GM23338 (cell line): ENCODE data around the gene HOMER1. TPM values are rescaled to one million over a fixed set of nuclear protein-coding genes. Genes with fewer than 3 reads are reported as not detected.

ENCODE experiments used
- ATAC-seq: fragments of 200-7000 bp; cut with Tn5 transposase; 3 replicates; pipeline ENCODE4 v1.9.1; 2020
- DNase-seq: peaks from one replicate; pipeline ENCODE4 v3.0.0-alpha.2; 2015; ENCODE audit warnings: low spot score
- H2AFZ ChIP-seq: fragments of 200-600 bp; sonication (generic); 2 replicates; pipeline ENCODE4 v1.8.0; 2016; ENCODE audit warnings: antibody characterized with exemption, mild to moderate bottlenecking, moderate library complexity
- H3F3A ChIP-seq: fragments of 200-600 bp; sonication (generic); replicated peaks from 2 replicates; pipeline ENCODE4 v1.8.0; 2017; ENCODE audit warnings: antibody characterized with exemption, mixed run types, low read depth
- H3K27ac ChIP-seq: fragments of 200-600 bp; sonication (generic); 2 replicates; pipeline ENCODE4 v1.6.1; 2016; ENCODE audit warnings: low read depth
- H3K27me3 ChIP-seq: fragments of 200-600 bp; sonication (generic); 2 replicates; pipeline ENCODE4 v1.8.0; 2016; ENCODE audit warnings: mild to moderate bottlenecking, mixed run types, moderate library complexity; ENCODE audit not compliant: insufficient read depth
- H3K36me3 ChIP-seq: fragments of 200-600 bp; sonication (generic); 2 replicates; pipeline ENCODE4 v1.8.0; 2016; ENCODE audit warnings: mild to moderate bottlenecking; ENCODE audit not compliant: insufficient read depth
- H3K4me1 ChIP-seq: fragments of 200-600 bp; sonication (generic); 2 replicates; pipeline ENCODE4 v1.8.0; 2016; ENCODE audit warnings: mild to moderate bottlenecking, moderate library complexity; ENCODE audit not compliant: insufficient read depth
- H3K4me2 ChIP-seq: fragments of 200-600 bp; sonication (generic); 2 replicates; pipeline ENCODE4 v1.7.1; 2017; ENCODE audit warnings: mixed run types
- H3K4me3 ChIP-seq: fragments of 200-600 bp; sonication (generic); 2 replicates; pipeline ENCODE4 v1.6.1; 2016; ENCODE audit warnings: mixed run types
- H3K79me2 ChIP-seq: fragments of 200-600 bp; sonication (generic); replicated peaks from 2 replicates; pipeline ENCODE4 v1.8.0; 2017; ENCODE audit warnings: mild to moderate bottlenecking; ENCODE audit not compliant: insufficient read depth
- H3K9me2 ChIP-seq: fragments of 200-600 bp; sonication (generic); 2 replicates; pipeline ENCODE4 v1.8.0; 2017; ENCODE audit not compliant: insufficient read depth
- H4K20me1 ChIP-seq: fragments of 200-600 bp; sonication (generic); replicated peaks from 2 replicates; pipeline ENCODE4 v1.8.0; 2017; ENCODE audit warnings: mild to moderate bottlenecking; ENCODE audit not compliant: insufficient read depth
- H3K27ac Mint-ChIP-seq: 2 replicates; pipeline ENCODE4 v1.8.0; 2020; ENCODE audit warnings: inconsistent platforms, mild to moderate bottlenecking, moderate library complexity, mixed read lengths
- H3K27me3 Mint-ChIP-seq: 3 replicates; pipeline ENCODE4 v1.8.0; 2022; ENCODE audit warnings: low read depth, mild to moderate bottlenecking, moderate library complexity, mixed read lengths, inconsistent platforms; ENCODE audit not compliant: insufficient read depth, poor library complexity
- H3K36me3 Mint-ChIP-seq: 3 replicates; pipeline ENCODE4 v1.8.0; 2021; ENCODE audit warnings: low read depth, mild to moderate bottlenecking, inconsistent platforms, moderate library complexity, mixed read lengths
- H3K4me1 Mint-ChIP-seq: 3 replicates; pipeline ENCODE4 v1.8.0; 2020; ENCODE audit warnings: mild to moderate bottlenecking, inconsistent platforms, mixed read lengths
- H3K4me3 Mint-ChIP-seq: 3 replicates; pipeline ENCODE4 v1.8.0; 2021; ENCODE audit warnings: moderate library complexity, mild to moderate bottlenecking, inconsistent platforms, mixed read lengths
- H3K9me3 Mint-ChIP-seq: 3 replicates; pipeline ENCODE4 v1.8.0; 2020; ENCODE audit warnings: moderate library complexity, mild to moderate bottlenecking, inconsistent platforms, mixed read lengths
- CREB1 ChIP-seq: fragments of 250-450 bp; sonication (Bioruptor Pico); IDR thresholded peaks from 2 replicates; pipeline ENCODE4 v1.5.0; 2020; ENCODE audit warnings: low read depth, mild to moderate bottlenecking, moderate library complexity
- JUNB ChIP-seq: IDR thresholded peaks from one replicate; pipeline ENCODE4 v1.6.1; 2016; ENCODE audit warnings: antibody characterized with exemption; ENCODE audit not compliant: unreplicated experiment
- NANOG ChIP-seq: IDR thresholded peaks from 2 replicates; pipeline ENCODE4 v1.6.1; 2016; ENCODE audit warnings: antibody characterized with exemption, borderline replicate concordance
- POLR2AphosphoS5 ChIP-seq: IDR thresholded peaks from 2 replicates; pipeline ENCODE4 v1.6.1; 2016; ENCODE audit warnings: antibody characterized with exemption, low read depth
- STAT1 ChIP-seq: IDR thresholded peaks from one replicate; pipeline ENCODE4 v1.6.1; 2016; ENCODE audit warnings: antibody characterized with exemption; ENCODE audit not compliant: unreplicated experiment
- ZNF114 ChIP-seq: fragments of 250-450 bp; sonication (Bioruptor Pico); IDR thresholded peaks from 2 replicates; pipeline ENCODE4 v1.5.0; 2020; ENCODE audit warnings: mild to moderate bottlenecking, moderate library complexity
- polyA plus RNA-seq: library from polyadenylated mRNA; unstranded; fragments of >200 nt; fragmentation: Nextera tagmentation; extraction: Ambion mirVana; gene quantifications from 2 replicates; pipeline ENCODE4 v1.2.1, GENCODE V29; 2016
- total RNA-seq: library from RNA; depleted of rRNA; stranded (reverse); fragments of >200 nt; shearing (Covaris generic); gene quantifications from 2 replicates; pipeline ENCODE4 v1.2.3, GENCODE V29; 2014
- TF ChIP-seq, protein P1 (sequence below): IDR thresholded peaks from one replicate; pipeline ENCODE4 v1.6.1; 2018; ENCODE audit warnings: antibody characterized with exemption; ENCODE audit not compliant: unreplicated experiment
- TF ChIP-seq, protein P2 (sequence below), 2 experiments: fragments of 200-600 bp in 1 of 2; sonication (generic) in 1 of 2; conservative IDR thresholded peaks; 2 replicates each; pipeline versions ENCODE4 v1.5.1 to v1.6.1; 2016 to 2017; ENCODE audit warnings: antibody characterized with exemption in 2 of 2, low read depth in 2 of 2, mild to moderate bottlenecking in 2 of 2, moderate library complexity in 1 of 2
- TF ChIP-seq, protein P3 (sequence below): IDR thresholded peaks from 2 replicates; pipeline ENCODE4 v1.6.1; 2016; ENCODE audit warnings: antibody characterized with exemption

The HOMER1 gene
- total and polyA plus RNA-seq, 2 experiments from 2014 or later: 45.1 to 80.3 TPM

DNA sequence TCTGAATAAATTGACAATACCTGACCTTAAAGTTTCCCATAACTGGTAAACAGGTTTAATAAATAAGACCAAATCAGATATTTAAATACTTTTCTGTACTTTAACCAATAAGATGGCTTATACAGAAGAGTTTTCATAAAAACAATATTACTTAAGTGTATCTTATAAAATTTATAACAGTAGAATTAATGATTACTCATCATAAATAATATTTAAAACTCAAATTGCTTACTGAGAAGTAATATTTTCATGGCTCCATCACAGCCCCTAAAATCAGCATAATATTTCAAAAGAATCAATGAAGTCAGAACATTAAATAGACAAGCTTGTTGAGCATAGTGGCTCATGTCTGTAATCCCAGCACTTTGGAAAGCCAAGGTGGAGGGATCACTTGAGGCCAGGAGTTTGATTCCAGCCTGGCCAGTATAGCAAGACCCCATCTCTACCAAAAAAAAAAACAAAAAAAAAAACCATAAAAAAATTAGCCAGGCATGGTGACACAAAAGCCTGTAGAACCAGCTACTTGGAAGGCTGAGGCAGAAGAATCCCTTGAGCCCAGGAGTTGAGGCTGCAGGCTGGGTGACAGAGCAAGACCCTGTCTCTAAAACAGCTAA is 23.5 kb downstream of the HOMER1 start (continued):
- TF ChIP-seq, protein P1, sequence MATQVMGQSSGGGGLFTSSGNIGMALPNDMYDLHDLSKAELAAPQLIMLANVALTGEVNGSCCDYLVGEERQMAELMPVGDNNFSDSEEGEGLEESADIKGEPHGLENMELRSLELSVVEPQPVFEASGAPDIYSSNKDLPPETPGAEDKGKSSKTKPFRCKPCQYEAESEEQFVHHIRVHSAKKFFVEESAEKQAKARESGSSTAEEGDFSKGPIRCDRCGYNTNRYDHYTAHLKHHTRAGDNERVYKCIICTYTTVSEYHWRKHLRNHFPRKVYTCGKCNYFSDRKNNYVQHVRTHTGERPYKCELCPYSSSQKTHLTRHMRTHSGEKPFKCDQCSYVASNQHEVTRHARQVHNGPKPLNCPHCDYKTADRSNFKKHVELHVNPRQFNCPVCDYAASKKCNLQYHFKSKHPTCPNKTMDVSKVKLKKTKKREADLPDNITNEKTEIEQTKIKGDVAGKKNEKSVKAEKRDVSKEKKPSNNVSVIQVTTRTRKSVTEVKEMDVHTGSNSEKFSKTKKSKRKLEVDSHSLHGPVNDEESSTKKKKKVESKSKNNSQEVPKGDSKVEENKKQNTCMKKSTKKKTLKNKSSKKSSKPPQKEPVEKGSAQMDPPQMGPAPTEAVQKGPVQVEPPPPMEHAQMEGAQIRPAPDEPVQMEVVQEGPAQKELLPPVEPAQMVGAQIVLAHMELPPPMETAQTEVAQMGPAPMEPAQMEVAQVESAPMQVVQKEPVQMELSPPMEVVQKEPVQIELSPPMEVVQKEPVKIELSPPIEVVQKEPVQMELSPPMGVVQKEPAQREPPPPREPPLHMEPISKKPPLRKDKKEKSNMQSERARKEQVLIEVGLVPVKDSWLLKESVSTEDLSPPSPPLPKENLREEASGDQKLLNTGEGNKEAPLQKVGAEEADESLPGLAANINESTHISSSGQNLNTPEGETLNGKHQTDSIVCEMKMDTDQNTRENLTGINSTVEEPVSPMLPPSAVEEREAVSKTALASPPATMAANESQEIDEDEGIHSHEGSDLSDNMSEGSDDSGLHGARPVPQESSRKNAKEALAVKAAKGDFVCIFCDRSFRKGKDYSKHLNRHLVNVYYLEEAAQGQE: no peak

DNA sequence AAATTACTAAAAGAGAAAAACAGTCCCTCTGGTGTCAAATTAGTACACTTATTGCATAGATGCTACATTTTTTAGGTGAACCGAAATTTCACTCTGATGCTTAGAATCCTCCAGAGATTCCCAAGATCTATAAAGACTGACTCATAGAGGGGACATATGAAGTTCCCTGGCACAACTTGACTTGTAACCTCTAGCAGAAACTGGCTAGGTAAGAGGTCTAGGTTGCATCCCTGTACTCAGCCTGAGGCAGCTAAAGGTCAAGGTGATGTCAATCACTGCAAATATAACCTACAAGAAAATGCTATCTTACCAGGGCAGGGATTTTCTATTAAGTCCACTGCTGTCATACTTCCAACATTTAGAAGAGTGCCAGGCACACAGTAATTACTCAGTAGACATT is 24.2 kb downstream of the HOMER1 start:
- H3K4me2 ChIP-seq: no peak overlapping the region
- peaks cover 7% of the 10 kb centered on the region for H4K20me1 ChIP-seq
- peaks cover 100% of the 10 kb centered on the region for H3K79me2 ChIP-seq
- Mint-ChIP-seq H3K9me3 (no peaks in the 10 kb centered on the region), H3K4me1 (peaks cover 28% of the 10 kb centered on the region), H3K36me3 (no peaks in the 10 kb centered on the region; the same call in 2 of the 3 replicates), H3K4me3 (no peak overlapping the region), H3K27ac (no peak overlapping the region), H3K27me3 (no peaks in the 10 kb centered on the region)
- no peak overlapping the region for H2AFZ ChIP-seq
- H3K4me3 ChIP-seq: no peak overlapping the region
- H3K27ac ChIP-seq: no peak overlapping the region
- no peaks in the 10 kb centered on the region for H3K27me3 ChIP-seq
- H3K9me2 ChIP-seq: no peaks in the 10 kb centered on the region
- peaks cover 16% of the 10 kb centered on the region for H3K4me1 ChIP-seq
- no peaks in the 10 kb centered on the region for H3F3A ChIP-seq
- no peaks in the 10 kb centered on the region for H3K36me3 ChIP-seq
- no peak for ATAC-seq
- DNase-seq: no peak
- TF ChIP-seq CREB1 (CRISPR knock-in tag) (no peak), NANOG (no peak), JUNB (no peak), ZNF114 (CRISPR knock-in tag) (no peak), POLR2AphosphoS5 (no peak), STAT1 (no peak)
- TF ChIP-seq, protein P1: no peak
- TF ChIP-seq, protein P2, sequence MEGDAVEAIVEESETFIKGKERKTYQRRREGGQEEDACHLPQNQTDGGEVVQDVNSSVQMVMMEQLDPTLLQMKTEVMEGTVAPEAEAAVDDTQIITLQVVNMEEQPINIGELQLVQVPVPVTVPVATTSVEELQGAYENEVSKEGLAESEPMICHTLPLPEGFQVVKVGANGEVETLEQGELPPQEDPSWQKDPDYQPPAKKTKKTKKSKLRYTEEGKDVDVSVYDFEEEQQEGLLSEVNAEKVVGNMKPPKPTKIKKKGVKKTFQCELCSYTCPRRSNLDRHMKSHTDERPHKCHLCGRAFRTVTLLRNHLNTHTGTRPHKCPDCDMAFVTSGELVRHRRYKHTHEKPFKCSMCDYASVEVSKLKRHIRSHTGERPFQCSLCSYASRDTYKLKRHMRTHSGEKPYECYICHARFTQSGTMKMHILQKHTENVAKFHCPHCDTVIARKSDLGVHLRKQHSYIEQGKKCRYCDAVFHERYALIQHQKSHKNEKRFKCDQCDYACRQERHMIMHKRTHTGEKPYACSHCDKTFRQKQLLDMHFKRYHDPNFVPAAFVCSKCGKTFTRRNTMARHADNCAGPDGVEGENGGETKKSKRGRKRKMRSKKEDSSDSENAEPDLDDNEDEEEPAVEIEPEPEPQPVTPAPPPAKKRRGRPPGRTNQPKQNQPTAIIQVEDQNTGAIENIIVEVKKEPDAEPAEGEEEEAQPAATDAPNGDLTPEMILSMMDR (conservative IDR thresholded peaks at IDR 0.05; ENCODE audit: low read depth in 2 of 2): no peak
- TF ChIP-seq, protein P3, sequence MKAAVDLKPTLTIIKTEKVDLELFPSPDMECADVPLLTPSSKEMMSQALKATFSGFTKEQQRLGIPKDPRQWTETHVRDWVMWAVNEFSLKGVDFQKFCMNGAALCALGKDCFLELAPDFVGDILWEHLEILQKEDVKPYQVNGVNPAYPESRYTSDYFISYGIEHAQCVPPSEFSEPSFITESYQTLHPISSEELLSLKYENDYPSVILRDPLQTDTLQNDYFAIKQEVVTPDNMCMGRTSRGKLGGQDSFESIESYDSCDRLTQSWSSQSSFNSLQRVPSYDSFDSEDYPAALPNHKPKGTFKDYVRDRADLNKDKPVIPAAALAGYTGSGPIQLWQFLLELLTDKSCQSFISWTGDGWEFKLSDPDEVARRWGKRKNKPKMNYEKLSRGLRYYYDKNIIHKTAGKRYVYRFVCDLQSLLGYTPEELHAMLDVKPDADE: no peak
